Measurements from ENCODE around the gene IP6K1. TPM values are rescaled to one million over a fixed set of nuclear protein-coding genes. Genes with fewer than 3 reads are reported as not detected.

Gene IP6K1
- total RNA-seq, 1 donor: 29.6 TPM

DNA sequence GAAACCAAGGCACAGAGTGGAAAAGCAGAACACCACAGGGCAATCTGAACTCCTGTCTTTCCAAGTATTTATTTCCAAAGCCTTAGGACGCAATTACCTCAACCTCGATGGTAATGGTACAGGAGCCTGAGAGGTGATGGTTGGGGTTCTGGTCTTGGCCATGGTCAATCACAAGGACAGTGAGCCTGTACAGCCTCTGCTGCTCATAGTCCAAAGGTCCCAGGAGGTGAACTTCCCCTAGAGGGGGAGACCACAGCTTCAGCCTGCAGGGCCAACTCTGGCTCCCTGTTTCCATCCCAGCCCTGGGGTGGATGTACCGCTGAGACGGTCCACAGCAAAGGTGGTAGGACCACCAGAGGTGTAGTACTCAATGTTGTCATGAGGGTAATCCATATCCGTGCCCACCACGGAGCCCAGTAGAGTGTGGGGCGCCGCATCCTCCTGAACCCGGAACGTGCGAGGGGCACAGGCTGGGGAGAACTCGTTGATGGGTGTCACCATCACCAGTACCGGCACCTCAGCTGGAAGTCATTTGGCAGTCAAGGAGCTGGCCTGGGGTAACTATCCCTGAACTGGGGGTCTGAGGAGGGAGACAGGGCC lies 7.2 kb upstream of the IP6K1 start:
- TF ChIP-seq CTCF (IDR thresholded peaks at IDR 0.05; ENCODE audit: insufficient read depth, low read length): no peak

GRCh38 chr3:49792371-49793150 lies 6.2 kb upstream of the IP6K1 start:
- H3K4me3 ChIP-seq (ENCODE audit: low read depth, low read length): no peak overlapping the region
- DNase-seq (ENCODE audit: low read depth): no peak
- TF ChIP-seq CTCF (IDR thresholded peaks at IDR 0.05; ENCODE audit: insufficient read depth, low read length): no peak

More for the DNA sequence above, 7.2 kb upstream of the IP6K1 start:
- no peak overlapping the region for H3K4me3 ChIP-seq (ENCODE audit: low read depth, low read length)
- DNase-seq (ENCODE audit: low read depth): no peak

- no peak for DNase-seq (ENCODE audit: low read depth)
- no peak for TF ChIP-seq CTCF (IDR thresholded peaks at IDR 0.05; ENCODE audit: insufficient read depth, low read length)
- H3K4me3 ChIP-seq (ENCODE audit: low read depth, low read length): no peak overlapping the region
Observed at GRCh38 chr3:49791571-49791970, 5.2 kb upstream of the IP6K1 start.

GRCh38 chr3:49790626-49791411 lies 4.5 kb upstream of the IP6K1 start:
- no peak for TF ChIP-seq CTCF (IDR thresholded peaks at IDR 0.05; ENCODE audit: insufficient read depth, low read length)
- no peak overlapping the region for H3K4me3 ChIP-seq (ENCODE audit: low read depth, low read length)
- DNase-seq (ENCODE audit: low read depth): no peak

DNA sequence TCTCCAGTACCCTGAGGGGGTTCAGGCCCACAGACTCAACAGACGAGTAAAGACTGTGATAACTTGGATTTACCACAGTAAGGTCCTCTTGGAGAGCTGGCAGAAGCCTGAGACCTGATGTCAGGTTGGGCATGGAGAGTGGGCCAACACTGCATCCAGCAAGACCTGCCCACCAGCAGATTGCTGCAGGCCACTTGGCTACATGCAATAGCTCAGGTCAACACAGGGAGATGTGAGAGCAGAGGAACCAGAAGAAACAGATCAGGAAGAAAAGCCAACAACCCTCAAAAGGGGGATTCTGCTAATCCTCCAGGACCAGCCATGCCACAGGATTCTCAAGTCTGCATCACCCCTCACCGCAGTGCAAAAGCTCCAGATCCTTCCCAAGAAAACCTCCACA lies 1.7 kb upstream of the IP6K1 start:
- no peak for DNase-seq (ENCODE audit: low read depth)
- no peak for TF ChIP-seq CTCF (IDR thresholded peaks at IDR 0.05; ENCODE audit: insufficient read depth, low read length)
- no peak overlapping the region for H3K4me3 ChIP-seq (ENCODE audit: low read depth, low read length)

DNA sequence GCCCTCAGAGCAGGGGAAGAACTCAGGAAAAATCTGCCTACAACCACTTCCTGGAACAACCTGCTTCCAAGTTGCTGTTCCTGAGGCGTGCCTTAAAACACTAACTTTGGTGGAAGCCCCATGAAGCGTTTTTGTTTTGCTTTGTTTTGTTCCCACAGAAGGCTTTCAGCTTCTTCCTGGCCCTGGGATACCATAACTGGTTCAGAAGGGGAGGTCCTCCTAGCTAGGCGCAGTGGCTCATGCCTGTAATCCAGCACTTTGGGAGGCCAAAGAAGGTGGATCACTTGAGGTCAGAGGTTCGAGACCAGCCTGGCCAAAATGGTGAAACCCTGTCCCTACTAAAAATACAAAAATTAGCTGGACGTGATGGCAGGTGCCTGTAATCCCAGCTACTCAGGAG lies 1.2 kb upstream of the IP6K1 start:
- DNase-seq (ENCODE audit: low read depth): no peak
- TF ChIP-seq CTCF (IDR thresholded peaks at IDR 0.05; ENCODE audit: insufficient read depth, low read length): no peak
- H3K4me3 ChIP-seq (ENCODE audit: low read depth, low read length): no peak overlapping the region

Measured in fibroblast of the aortic adventitia (primary cell).